Right lobe of liver (tissue), 6 donors: ENCODE data around the gene USP14. TPM values are rescaled to one million over a fixed set of nuclear protein-coding genes. Genes with fewer than 3 reads are reported as not detected.

Experiments used
- ATAC-seq, 4 donors: fragments of 200-7000 bp; cut with Tn5 transposase; one replicate each; pipeline ENCODE4 v1.9.1; 2020; ENCODE audit warnings: mild to moderate bottlenecking in 4 of 4, moderate library complexity in 4 of 4
- DNase-seq, 3 donors: peaks; one replicate each; pipeline ENCODE4 v3.0.0-alpha.2; 2020
- H3K27ac ChIP-seq, 3 donors: fragments of 200-600 bp; one replicate each; pipeline ENCODE4 v1.8.0; 2022
- H3K27me3 ChIP-seq, 2 donors: fragments of 200-600 bp; one replicate each; pipeline ENCODE4 v1.8.0; 2022
- H3K36me3 ChIP-seq, 4 donors: fragments of 200-600 bp; sonication (generic) in 1 of 4; one replicate each; pipeline versions ENCODE4 v1.5.1 to v1.8.0; 2017 to 2022; ENCODE audit warnings: control low read depth in 1 of 4
- H3K4me1 ChIP-seq, 4 donors: fragments of 200-600 bp; sonication (generic) in 1 of 4; one replicate each; pipeline versions ENCODE4 v1.5.1 to v1.8.0; 2017 to 2022; ENCODE audit warnings: control low read depth in 1 of 4
- H3K4me3 ChIP-seq, 3 donors: fragments of 200-600 bp; one replicate each; pipeline ENCODE4 v1.8.0; 2022
- H3K9me3 ChIP-seq, 4 donors: fragments of 200-600 bp; sonication (generic) in 1 of 4; one replicate each; pipeline versions ENCODE4 v1.5.1 to v1.8.0; 2017 to 2022; ENCODE audit warnings: control low read depth in 1 of 4
- CTCF ChIP-seq, 4 donors: fragments of 200-600 bp in 3 of 4; fragments of 450-650 bp in 1 of 4; IDR thresholded peaks; one replicate each; pipeline versions ENCODE4 v1.5.1 to v1.8.0; 2016 to 2022; ENCODE audit warnings: antibody characterized with exemption in 4 of 4, mild to moderate bottlenecking in 2 of 4
- POLR2A ChIP-seq: fragments of 450-650 bp; IDR thresholded peaks from one replicate; pipeline ENCODE4 v1.6.1; 2017; ENCODE audit warnings: antibody characterized with exemption, mild to moderate bottlenecking
- whole genome bisulfite sequencing: methylation state at CpG from one replicate; pipeline ENCODE4 v1.1.6; 2018; ENCODE audit warnings: low coverage, low lambda C conversion rate; ENCODE audit not compliant: insufficient coverage; ENCODE audit errors: missing lambda C conversion rate; 5-methylcytosine and 5-hydroxymethylcytosine counted together
- intact Hi-C, 2 donors: fragments of 100-400 bp; cut with DNase I; formaldehyde crosslinking; loops; one replicate each; pipeline versions ENCODE4 v1.11.2 to v1.14.1; 2022
- total RNA-seq, 6 experiments: library from RNA; depleted of rRNA in 2 of 6; stranded (reverse); fragments of >200 nt in 2 of 6; fragmentation: NEBNext Ultra II Directional in 3 of 6; extraction: Animal tissue kit (Norgen Biotek cat#: 25700) in 3 of 6; gene quantifications; one replicate each; pipeline versions ENCODE4 v1.1.0 to v1.2.4, GENCODE V29; 2016 to 2023
- donor health status: DM: no; HTN: yes; CAD: no.
- donor health status: DM: no; HTN: no; CAD: no.
- donor health status: DM: no; HTN: no; CAD: no.
- donor health status: DM: no; HTN: yes; CAD: no.
- donor health status: DM: no; HTN: yes; CAD: no.

The USP14 gene
- total RNA-seq, 6 experiments from 2014 or later, result 19.6 to 28.5 (median 24.5) TPM

- H3K4me1 ChIP-seq, result no peaks in the 10 kb centered on the region
- TF ChIP-seq CTCF (IDR thresholded peaks at IDR 0.05), result no peak
- no peak for TF ChIP-seq POLR2A
- no peaks in the 10 kb centered on the region for H3K27me3 ChIP-seq
- ATAC-seq (no peak), DNase-seq (no peak)
- peaks cover 0 to 49% (median 4%) of the 10 kb centered on the region in 4 donors for H3K36me3 ChIP-seq
- H3K27ac ChIP-seq, result no peak overlapping the region
- intact Hi-C loops, result no loop called here
- H3K4me3 ChIP-seq, result no peak overlapping the region
- WGBS, result 96% methylated on average over 3 of the region's 3 CpGs
- no peaks in the 10 kb centered on the region for H3K9me3 ChIP-seq
These were observed 40.9 kb downstream of the USP14 start for GRCh38 chr18:199214-199613.

- WGBS, result 96% methylated on average over 2 of the region's 2 CpGs
- intact Hi-C loops, result no loop called here
- Histone ChIP-seq H3K4me3 (no peak overlapping the region), H3K4me1 (no peaks in the 10 kb centered on the region), H3K9me3 (no peaks in the 10 kb centered on the region), H3K36me3 (peaks cover 0 to 54% (median 4%) of the 10 kb centered on the region in 4 donors), H3K27ac (no peak overlapping the region), H3K27me3 (no peaks in the 10 kb centered on the region)
- ATAC-seq (no peak), DNase-seq (no peak)
- no peak for TF ChIP-seq POLR2A
- TF ChIP-seq CTCF (IDR thresholded peaks at IDR 0.05), result no peak
These were observed 41.4 kb downstream of the USP14 start for GRCh38 chr18:199768-200167.

- intact Hi-C loops, result no loop called here
- TF ChIP-seq CTCF (IDR thresholded peaks at IDR 0.05), result no peak
- no peak for TF ChIP-seq POLR2A
- Histone ChIP-seq H3K4me3 (no peak overlapping the region), H3K4me1 (peaks cover 0 to 10% (median 4%) of the 10 kb centered on the region in 4 donors), H3K27me3 (no peaks in the 10 kb centered on the region), H3K36me3 (peaks cover 0 to 44% (median 15%) of the 10 kb centered on the region in 4 donors), H3K9me3 (no peaks in the 10 kb centered on the region), H3K27ac (no peak overlapping the region)
- 29% methylated on average over 1 of the region's 1 CpG for WGBS
- DNase-seq (no peak), ATAC-seq (peak; percentile 64 to 86 (median 74))
These were observed 51.7 kb downstream of the USP14 start for GRCh38 chr18:210075-210474.

- ATAC-seq (peak in 1 of 4 donors; percentile 15), DNase-seq (no peak)
- TF ChIP-seq POLR2A (no peak), CTCF (IDR thresholded peaks at IDR 0.05) (no peak)
- Histone ChIP-seq H3K27me3 (no peaks in the 10 kb centered on the region), H3K36me3 (peaks cover 0 to 44% (median 18%) of the 10 kb centered on the region in 4 donors), H3K4me1 (peaks cover 0 to 10% (median 4%) of the 10 kb centered on the region in 4 donors), H3K9me3 (no peaks in the 10 kb centered on the region), H3K4me3 (no peak overlapping the region), H3K27ac (no peak overlapping the region)
- intact Hi-C loops, result no loop called here
- 92% methylated on average over 1 of the region's 4 CpGs for WGBS
These were observed 52.4 kb downstream of the USP14 start for GRCh38 chr18:210733-211132.

GRCh38 chr18:211582-211981 is 53.2 kb downstream of the USP14 start:
- H3K27me3 ChIP-seq, result no peaks in the 10 kb centered on the region
- H3K4me3 ChIP-seq, result no peak overlapping the region
- peaks cover 0 to 10% (median 4%) of the 10 kb centered on the region in 4 donors for H3K4me1 ChIP-seq
- no peak for ATAC-seq
- TF ChIP-seq CTCF (IDR thresholded peaks at IDR 0.05) (no peak), POLR2A (no peak)
- no peak for DNase-seq
- no peak overlapping the region for H3K27ac ChIP-seq
- H3K36me3 ChIP-seq, result peaks cover 0 to 44% (median 19%) of the 10 kb centered on the region in 4 donors
- H3K9me3 ChIP-seq, result no peaks in the 10 kb centered on the region
- intact Hi-C loops, result no loop called here
